Measurements from ENCODE around the gene ZBTB4.

DNA sequence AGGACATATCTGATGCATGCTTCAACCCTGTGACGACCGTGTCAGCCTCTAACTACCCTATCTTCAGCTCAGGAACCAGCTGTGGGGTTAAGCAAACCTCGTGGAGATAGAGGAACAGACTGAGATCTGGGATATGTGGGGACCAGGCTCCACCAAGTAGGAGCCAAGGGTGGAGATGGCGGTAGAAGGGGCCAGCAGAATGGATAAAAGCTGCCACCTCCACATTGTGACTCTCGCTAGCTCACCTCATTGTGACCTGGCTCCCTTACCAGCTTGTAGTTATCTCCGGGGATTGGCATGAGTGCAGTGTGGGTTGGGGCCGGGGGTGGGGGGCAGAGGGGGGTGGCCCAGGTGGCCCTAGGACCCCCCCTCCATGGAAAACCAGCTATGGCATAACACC lies 54.1 kb downstream of the ZBTB4 start, which contains the start of gene SPEM2:
- TF ChIP-seq EZH2phosphoT487 (IDR thresholded peaks at IDR 0.05; ENCODE audit: borderline replicate concordance, low read length) = no peak
- TF ChIP-seq, protein P1, sequence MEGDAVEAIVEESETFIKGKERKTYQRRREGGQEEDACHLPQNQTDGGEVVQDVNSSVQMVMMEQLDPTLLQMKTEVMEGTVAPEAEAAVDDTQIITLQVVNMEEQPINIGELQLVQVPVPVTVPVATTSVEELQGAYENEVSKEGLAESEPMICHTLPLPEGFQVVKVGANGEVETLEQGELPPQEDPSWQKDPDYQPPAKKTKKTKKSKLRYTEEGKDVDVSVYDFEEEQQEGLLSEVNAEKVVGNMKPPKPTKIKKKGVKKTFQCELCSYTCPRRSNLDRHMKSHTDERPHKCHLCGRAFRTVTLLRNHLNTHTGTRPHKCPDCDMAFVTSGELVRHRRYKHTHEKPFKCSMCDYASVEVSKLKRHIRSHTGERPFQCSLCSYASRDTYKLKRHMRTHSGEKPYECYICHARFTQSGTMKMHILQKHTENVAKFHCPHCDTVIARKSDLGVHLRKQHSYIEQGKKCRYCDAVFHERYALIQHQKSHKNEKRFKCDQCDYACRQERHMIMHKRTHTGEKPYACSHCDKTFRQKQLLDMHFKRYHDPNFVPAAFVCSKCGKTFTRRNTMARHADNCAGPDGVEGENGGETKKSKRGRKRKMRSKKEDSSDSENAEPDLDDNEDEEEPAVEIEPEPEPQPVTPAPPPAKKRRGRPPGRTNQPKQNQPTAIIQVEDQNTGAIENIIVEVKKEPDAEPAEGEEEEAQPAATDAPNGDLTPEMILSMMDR (conservative IDR thresholded peaks at IDR 0.05; ENCODE audit: low read depth, low read length) = no peak
- no peak for TF ChIP-seq EZH2 (IDR thresholded peaks at IDR 0.05; ENCODE audit: low read length, unreplicated experiment)

All from PC-3 (cell line).